Tongue (tissue), 2 donors: ENCODE data around the gene PPP4R3A. TPM values are rescaled to one million over a fixed set of nuclear protein-coding genes. Genes with fewer than 3 reads are reported as not detected.

Source experiments
- small RNA-seq: library from RNA; depleted of rRNA; stranded (forward); fragments of <200 nt; gene quantifications from one replicate; pipeline ENCODE3, GENCODE V24; 2014; ENCODE audit warnings: low replicate concordance
- total RNA-seq: library from RNA; depleted of rRNA; stranded (reverse); fragments of >200 nt; gene quantifications from one replicate; pipeline ENCODE4 v1.2.3, GENCODE V29; 2014

Gene PPP4R3A
- total RNA-seq, 1 donor from 2014 or later = 108 TPM

Small RNA genes lying within 50 kb of the gene (small RNA-seq; reads per million reads assigned to genes)
- not detected for gene AL133373.1

Other genes starting within 250 kb of the PPP4R3A start
- gene CCDC88C, start 92.5 kb downstream of the PPP4R3A start, total RNA-seq = 29.8 TPM
- gene CATSPERB, start 221.8 kb upstream of the PPP4R3A start, total RNA-seq = 5.7 TPM